Activated T-cell treated with anti-CD3 and anti-CD28 coated beads for 48 hours (primary cell): Measurements from ENCODE around the gene TM4SF4.
A peak's percentile ranks its signal among the peaks of the same experiment; 100 is the strongest.

Source experiments
- DNase-seq: peaks from one replicate; pipeline ENCODE4 v3.0.0-alpha.2; 2020; ENCODE audit warnings: low read depth

TM4SF4 gene

DNA sequence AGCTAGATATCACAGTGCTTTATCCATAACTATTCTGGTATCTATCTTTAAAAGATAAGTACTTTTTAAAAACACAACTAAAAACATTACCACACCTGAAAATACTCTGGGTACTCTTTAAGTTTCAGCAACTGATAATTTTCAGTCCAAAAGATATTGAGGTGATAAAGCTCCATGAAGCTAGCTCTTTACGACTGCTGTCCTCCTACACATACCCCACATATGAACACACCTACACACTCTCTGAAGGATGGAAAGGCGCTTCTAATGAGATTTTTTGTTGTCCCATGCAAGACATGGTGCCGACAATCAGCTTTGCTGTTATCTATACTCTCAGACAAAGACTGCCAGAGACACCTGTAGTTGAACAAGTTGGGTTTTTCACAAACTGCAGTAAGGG, 19.1 kb upstream of the TM4SF4 start:
- no peak for DNase-seq

DNA sequence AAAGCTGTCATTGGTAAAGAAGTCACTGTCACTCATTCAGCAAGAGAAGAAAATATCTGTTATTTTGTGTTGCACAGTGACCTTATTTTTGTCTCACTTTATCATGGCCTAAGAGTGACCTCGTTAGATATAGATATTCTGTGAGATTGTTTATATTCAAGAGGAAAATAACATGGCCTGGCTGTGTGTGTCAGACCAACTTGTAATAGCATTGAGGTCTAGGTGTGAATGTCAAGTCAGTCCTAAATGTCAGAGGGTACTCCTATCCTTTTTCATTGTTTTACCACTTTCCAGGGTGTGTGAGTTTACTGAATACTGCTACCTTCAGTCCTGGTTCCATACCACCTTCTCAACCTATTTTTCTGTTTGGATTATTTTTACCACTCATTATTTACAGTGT, 18.5 kb upstream of the TM4SF4 start:
- no peak for DNase-seq

GRCh38 chr3:149459491-149460059, 14.9 kb upstream of the TM4SF4 start:
- DNase-seq = no peak

GRCh38 chr3:149460117-149460516, 14.4 kb upstream of the TM4SF4 start:
- no peak for DNase-seq

DNA sequence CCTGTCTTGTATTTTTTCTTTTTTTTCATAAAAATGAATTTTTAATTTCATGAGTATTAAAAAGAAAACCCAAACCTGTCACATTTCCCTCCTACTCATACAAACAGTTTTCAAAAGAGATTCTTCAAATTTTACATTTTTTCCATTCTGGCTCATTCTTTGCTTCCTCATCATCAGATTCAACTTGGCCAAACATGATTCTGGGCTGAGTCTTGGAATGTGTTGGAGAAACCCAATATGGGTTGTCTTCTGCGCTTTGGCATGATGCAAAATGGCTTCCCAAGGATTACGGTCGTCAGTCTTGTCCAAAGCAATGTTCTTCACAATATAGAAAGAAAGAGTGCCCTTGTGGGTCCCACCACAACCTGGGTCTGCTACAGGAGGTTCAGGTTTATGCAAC, 12.4 kb upstream of the TM4SF4 start:
- no peak for DNase-seq

DNA sequence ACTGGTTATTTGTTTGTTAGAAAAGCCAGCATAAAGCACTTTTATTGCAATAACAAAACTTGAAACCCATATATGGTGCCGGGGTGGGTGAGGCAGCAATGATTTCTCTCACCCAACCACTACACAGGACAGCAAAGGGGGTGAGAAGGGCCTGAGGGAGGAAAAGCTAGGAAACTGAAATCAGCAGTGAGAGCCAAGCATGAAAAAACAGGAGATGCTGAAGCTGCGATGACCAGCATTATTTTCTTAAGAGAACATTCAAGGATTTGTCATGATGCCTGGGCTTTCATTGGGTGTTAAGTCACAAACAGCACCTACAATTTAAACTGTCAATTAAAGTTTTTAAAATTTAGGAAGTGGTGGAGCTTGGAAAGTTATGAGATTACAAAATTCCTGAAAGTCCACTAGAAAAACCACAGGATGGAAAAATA, 11.9 kb upstream of the TM4SF4 start:
- DNase-seq = no peak

DNA sequence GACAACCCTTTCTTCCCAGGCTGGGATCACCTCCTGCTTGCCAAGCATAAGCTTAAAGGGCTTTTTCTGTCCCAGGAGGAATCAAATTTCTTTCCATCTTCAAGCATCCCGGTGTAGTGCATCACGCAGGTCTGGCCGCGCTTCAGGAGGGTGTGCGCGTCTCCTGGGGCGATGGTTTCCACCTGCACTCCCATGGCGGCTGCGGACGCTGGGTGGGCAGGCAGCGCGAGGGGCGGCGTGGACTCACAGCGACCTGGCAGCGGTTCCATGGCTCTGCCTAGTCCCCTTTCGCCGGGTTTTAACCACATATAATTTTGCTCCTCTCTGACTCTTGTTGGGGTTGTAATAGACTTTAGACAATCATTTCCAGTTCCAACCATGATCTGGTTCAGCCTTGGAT, 10.6 kb upstream of the TM4SF4 start:
- no peak for DNase-seq

DNA sequence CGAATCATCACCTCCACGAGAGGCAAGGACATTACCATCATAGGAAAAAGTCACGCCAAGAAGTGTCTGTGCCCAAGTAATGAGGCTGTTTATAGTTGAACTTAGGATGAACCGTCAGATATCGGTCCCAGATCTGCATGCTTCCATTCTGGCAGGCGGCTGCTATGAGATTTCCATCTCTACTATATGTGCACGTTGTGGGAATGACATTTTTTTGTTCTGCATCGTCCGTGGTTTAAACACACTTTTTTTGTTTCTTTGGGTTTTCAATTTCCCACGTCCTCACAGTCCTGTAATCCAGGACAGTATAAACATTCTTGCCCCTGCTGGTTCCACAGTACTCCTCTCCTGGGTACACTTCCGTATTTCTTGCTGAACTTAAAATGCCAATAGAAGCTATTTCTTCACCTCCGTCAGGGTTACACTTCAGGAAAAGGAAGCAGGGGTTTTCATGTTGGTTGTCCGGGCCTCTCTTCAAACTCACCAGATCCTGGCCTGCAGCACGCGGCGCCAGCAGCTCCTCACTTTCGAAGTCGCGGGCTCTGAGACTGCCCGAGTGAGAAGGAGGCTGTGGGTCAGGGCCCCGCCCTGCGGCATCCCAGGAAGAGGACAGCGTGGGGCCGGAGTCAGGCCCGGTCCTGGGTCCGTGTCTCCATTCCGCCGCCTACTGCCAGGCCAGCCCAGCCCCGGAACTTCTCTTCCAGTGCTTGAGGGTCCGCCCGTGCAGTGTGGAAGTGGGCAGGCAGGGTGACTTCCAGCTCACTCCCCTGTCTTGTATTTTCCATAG, 9.8 kb upstream of the TM4SF4 start:
- DNase-seq = no peak

DNA sequence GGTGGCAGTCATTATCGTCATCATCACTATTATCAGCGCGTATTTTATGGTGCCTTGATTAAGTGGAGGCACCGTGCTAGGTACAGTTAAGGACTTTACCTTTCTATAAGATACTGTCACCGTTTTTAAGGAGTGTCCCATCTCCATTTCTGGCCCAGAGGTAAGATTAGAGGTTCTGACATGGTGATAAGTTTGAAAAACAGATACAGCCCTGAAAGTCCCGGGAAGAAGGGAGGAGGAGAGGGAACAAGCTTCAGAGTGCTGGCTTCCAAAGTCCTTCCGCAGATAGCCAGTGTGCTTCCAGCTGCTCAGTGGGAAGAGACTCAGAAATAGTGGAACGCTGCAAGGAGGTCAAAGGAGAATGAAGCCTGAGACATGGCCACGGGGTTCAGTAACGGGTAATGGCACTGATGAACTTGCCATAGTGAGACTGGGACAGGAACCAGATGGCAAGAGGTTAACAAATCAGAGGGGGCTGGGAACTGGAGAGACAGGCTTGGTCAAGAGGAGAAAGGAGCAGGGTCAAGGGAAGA, 9.1 kb upstream of the TM4SF4 start:
- DNase-seq = no peak

- DNase-seq = no peak
These were observed 8.3 kb upstream of the TM4SF4 start for GRCh38 chr3:149466192-149466591.

DNA sequence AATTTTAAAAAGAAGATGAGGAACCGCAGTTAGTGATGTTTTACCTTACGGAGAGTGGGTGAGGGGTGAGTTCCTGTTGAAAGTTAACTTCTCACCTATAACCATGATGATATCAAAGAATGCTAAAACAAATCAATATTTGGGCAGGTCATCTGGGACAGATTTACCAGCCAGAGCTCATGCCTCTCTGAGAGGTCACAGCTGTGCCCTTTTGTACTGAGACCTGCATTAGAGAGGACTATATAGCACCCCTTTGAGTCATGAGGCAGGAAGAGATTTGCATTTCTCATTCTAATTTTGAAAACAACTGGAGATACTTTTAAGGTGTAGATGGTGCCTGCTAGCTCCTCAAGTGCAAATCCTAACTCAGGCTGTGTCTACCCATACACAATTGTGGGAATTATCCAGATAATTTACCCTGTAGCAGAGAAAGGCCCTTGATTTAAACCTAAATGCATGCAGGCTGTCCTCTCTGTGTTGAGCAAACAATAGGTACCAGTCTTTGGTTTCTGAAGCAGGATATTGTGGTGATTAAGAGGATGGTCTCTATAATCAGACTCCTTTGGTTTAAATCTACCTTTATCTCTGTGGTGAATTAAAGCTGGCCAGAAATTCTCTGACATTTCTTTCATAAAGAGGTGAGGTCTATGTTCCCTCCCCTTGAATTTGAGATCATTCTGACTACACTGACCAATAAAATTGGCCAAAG, 5.8 kb upstream of the TM4SF4 start:
- DNase-seq = no peak

GRCh38 chr3:149470381-149470780, 4.1 kb upstream of the TM4SF4 start:
- DNase-seq = no peak

DNA sequence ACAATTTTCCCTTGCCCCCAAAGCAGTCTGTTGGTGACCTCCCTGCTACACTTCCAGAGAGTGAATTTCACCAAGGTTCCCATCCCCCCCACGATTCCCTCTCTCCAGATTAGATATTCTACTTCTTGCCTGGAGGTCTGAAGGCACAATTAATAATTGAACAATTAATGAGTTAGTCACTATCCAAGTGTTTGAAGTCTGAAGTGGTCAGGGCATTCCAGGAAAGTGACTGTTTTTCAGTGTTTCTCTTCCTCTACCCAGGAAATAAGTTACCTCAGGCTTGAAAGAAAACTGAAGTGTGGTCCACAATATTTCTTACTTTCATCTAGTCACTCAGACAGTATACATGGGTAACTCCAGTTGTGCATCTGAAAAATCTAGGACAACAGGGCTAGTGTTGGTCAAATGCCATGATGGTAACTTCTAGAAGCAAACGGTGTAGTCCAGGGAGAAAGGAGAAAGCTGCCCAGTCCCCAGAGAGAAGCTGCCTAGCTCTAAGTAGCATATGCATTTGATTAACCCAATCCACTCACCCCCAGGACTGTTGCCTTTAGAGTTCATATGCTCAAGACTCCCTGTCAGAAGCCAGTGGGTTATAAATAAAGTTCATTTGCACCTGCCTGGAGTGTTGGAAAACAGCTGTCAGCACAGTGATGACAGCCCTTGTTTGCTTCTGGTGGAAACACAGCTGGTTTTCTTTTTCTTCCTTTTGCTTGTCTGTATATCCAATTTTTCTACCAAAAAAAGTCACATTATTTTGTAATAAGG, 2.3 kb upstream of the TM4SF4 start:
- no peak for DNase-seq

- no peak for DNase-seq
These were observed 894 bp upstream of the TM4SF4 start for GRCh38 chr3:149473357-149474249.

DNA sequence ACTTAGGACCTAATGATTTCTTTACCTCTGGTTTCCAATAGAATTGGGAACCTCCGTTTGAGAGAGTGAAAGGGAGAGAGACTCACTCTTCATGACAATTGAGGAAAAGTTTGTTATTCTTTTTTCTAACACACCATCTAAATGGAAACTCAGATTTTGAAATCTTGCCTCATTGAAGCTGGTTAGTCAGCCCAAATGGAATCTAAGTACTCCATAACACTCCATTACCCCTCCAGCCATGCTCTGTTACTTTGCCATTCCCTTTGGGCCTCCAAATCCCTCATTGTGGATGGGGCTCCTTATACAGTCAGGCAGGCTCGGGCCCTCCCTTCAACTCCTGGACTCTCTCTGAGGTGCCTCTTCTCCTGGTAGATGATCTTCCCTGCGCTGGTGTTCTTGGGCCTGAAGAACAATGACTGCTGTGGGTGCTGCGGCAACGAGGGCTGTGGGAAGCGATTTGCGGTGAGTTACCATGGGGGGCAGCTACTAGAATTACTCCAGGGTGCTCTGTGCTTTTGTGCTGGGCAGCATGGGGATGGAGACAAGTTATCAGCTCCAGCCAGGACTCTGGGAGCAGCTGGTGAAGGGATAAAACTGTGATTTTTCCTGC, 1.1 kb downstream of the TM4SF4 start:
- DNase-seq = no peak

- no peak for DNase-seq
These were observed 1.7 kb downstream of the TM4SF4 start for GRCh38 chr3:149476225-149476624.

DNA sequence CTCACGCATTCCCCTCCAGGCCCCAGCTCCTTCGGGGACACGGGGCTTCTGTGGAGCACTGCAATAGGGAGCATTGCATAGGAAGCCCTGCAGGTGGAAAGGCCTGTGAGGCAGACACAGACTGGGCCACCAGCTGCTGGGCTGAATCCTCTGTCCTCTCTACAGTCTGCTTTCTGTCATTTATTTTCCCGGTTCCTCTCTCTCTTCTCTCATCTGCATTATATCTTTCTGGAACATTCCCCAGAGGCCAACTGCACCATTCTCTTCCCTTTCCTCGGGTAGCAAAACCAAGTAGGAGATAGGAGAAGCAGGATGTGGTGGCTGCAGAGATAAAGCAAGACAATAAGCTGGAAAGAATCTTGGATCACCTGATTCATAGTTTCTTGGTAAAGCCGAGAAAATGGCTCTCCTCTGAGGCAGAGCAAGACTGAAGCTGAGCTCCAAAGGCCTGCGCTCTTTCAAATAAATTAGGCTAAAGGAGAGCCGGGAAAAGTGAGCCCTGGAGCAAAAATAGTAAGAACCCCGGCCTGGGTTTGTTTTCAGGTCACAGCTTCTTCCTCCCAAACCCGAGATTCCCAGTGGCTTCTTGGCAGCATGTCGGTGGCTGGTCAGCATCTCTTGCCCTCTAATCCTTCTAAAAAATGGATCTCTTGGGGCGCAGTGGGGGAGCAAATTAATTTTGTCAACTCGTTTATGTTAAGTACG, 5.3 kb downstream of the TM4SF4 start:
- DNase-seq = no peak

DNA sequence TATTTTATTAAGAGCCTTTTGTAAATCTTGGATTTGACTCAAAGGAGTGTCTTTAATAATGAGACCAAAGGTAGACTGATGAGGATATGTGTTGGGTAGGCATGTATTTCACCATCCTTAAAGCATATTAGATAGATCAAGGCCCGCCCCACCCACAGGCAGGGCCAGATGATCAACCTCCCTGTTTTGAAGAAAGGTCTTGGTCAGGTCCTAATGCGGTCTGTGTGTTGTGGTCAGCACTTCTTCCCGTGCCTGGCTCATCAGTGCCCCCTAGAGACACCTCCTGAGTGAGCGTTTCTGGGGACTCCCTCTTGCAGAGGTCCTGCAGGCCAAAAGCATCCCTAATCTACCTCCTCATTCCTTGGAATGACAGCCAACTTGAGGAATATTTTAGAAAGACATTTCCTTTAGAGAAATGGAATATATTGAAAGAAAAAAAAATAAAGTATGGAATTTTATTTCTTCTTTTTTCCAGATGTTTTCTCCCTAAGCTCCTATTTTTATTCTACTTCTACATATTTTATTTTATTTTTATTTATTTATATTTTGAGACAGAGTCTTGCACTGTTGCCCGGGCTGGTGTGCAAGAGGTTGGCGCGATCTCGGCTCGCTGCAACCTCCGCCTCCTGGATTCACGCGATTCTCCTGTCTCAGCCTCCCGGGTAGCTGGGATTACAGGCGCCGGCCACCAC, 6.0 kb downstream of the TM4SF4 start:
- peak; percentile 40 for DNase-seq

DNA sequence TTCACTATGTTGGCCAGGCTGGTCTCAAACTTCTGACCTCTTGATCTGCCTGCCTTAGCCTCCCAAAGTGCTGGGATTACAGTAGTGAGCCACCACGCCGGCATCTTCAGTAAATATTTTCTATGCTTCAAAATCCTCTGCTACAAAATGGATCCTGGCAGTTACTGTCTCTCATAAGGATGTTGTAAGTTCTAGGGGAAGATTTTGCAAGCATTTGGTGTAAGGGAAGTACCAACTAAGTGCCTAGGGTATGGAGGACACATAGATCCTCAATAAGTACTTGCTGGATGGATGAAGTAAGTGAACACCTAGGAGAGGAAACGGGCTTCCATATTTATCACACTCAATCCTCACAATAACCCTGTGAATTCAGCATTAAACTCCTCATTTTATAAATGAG, 6.6 kb downstream of the TM4SF4 start:
- DNase-seq = no peak

- no peak for DNase-seq
These were observed 7.0 kb downstream of the TM4SF4 start for GRCh38 chr3:149481491-149481890.
